CD4-positive, alpha-beta T cell treated with Interleukin-21 for 1 hour (primary cell): ENCODE results near the gene RIBC2.
"Not testable (repeated sequence)": the region's sequence is repeated elsewhere in the genome, so short reads cannot be mapped to it uniquely, and the experiment has no call there.

Source experiments
- DNase-seq: peaks from one replicate; pipeline ENCODE4 v3.0.0-alpha.2; 2020

Gene RIBC2

GRCh38 chr22:45413368-45414211, at the start of gene RIBC2, which contains the start of gene SMC1B:
Gene RIBC2 (plus strand): TSS chr22:45413693. CDS start chr22:45413887, 194 bp downstream.
Gene SMC1B (minus strand): TSS chr22:45413599. CDS start chr22:45413567, 32 bp downstream.
- peak; percentile 90 for DNase-seq

GRCh38 chr22:45366713-45367112, 46.8 kb upstream of the RIBC2 start:
- no peak for DNase-seq

- DNase-seq: not testable (repeated sequence)
Measured at GRCh38 chr22:45373592-45373991, 39.9 kb upstream of the RIBC2 start.

DNA sequence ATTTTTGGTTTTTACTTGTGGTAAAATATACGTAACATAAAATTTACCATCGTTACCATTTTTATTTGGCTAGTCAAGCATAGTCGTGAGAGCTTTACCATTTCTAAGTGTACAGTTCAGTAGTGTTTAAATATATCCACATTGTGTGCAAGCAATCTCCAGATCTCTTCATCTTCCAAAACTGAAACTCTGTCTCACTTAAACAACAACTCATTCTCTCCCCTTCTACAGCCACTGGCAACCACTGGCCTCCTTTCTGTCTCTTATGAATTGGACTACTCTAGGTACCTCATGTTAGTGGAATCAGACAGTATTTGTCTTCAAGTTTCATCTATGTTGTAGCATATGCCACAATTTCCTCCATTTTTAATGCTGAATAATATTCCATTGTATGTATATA, 37.5 kb upstream of the RIBC2 start:
- no peak for DNase-seq

- no peak for DNase-seq
Measured at GRCh38 chr22:45376703-45377102, 36.8 kb upstream of the RIBC2 start.

DNA sequence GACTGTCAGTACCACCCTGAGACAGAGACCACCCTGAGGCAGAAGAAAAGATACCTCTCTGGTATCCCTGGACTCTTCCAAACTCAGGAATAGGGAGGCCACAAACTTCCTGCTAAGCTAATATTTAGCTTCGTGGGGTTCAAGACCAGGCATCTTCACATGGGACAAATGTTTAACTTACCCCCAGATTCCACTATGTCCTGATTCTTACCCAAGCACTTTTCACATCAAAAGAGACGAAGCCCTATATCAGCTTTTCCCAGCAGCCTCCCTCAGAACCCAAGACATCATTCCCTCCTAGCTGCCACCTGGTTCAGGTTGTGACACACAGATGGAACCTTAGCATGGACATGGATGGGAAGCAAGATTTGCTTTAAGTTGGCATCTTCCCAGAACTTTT, 32.1 kb upstream of the RIBC2 start:
- no peak for DNase-seq

DNA sequence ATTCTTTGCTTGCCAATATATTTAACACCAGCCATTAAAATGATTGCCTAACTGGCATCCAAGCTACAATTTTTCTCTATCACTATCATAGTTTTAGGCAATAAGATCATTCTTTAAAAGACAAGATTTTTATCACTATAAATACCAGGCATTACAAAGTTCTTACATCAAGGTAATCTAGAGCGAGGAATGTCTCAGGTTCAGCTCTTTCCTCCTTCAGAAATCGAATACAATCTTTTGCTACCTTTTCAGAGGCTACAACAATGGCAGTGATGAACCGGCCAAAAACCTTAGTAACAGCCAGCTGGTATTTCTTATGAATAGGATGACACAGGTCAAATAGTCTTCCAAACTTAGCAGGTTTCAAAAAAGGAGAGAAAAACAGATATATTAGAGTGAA, 23.9 kb upstream of the RIBC2 start:
- no peak for DNase-seq

DNA sequence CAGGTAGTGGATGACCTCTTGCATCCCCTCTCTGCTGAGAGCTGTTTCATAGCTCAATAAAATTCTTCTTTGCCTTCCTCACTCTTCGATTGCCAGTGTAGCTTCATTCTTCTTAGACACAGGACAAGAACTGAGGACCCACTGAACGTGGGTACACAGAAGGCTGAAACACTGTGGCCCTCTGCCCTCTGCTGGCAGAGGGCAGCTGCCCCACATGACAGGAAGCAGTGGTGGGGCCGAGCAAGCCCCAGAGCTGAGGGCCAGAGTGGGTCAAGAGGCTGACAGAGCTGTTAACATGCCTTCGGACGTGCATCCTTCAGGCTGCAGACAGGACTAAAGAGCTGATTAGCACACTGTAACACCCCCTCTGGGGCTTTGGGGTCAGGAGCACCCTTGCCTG, 15.7 kb upstream of the RIBC2 start:
- DNase-seq: peak; percentile 17

GRCh38 chr22:45398214-45398613, 15.3 kb upstream of the RIBC2 start:
- no peak for DNase-seq

- DNase-seq: no peak
Measured at GRCh38 chr22:45399712-45400445, 13.6 kb upstream of the RIBC2 start.

DNA sequence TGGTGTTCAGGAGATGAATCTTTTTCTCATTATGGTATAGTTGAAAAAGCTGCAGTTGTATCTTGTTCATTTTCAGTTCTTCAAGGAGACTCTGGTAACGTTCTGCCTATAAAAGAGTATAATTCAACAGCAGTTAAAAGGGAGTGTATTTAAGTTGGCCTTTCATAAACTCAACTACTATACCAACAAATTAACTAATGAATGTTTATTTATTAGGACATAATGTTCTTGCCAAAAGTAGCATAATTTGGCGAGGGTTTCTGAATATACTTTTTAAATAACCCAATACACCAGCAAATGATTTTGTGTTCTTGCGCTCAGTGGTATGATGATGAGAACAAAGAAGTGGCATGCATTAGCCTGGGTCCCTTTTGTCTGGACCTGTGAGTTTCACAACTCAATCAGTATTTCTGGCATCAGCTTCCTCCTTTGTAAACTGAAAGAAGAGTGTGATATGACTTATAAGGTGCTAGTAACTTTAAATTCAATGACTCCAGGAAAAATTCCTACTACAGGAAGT, 11.0 kb upstream of the RIBC2 start:
- DNase-seq: no peak

DNA sequence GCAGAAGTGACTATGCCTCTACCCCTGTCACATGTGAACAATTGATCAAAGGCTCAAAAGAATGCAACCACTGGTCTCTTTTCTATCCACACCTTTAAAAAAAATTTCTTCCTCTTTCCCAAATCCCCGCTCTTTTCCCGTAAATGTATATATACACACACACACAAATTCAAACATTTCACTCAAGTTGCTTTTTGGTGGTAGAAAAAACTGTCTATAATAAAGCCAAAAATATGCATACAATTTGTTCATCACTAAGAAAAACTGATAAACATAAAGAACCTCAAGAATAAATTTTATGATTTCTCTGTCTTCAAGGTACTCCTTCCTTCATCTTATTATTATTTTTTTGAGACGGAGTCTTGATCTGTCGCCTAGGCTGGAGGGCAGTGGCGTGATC, 5.7 kb upstream of the RIBC2 start:
- DNase-seq: no peak

- DNase-seq: no peak
Measured at GRCh38 chr22:45413013-45413367, 503 bp upstream of the RIBC2 start.

DNA sequence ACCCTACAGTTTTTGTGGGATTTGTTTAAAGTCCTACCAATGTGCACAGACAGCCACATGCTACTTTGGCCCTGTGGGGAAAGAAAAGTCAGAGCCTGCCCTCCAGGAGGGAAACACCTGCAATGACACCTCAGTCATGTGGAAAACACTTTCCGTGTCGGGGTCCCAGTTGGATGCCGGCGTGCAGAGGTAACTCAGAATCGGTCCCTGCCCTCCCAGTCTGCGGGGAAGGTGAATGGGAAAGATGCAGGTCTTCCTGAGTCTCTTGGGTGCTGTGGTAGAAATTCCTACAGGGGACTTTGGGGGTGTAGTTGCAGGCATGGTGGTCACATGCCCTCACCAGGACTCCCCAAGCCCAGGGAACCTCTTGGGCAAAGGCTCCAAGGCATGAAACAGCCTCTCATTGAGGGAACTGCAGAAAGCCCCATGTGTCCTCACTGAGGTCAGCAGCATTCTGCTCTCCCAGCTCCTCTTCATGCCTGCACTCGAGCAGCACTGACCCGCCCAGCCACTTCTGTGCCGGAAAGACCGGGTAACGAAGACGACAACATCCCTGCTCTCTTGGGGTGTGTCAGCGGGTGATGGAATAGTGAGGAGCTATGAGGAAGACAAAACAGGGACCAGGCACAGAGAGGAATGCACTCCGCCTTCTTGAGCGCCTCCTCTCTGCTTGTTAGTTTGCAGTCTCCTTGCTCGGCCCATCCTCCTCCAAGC, 4.7 kb downstream of the RIBC2 start:
- DNase-seq: no peak

DNA sequence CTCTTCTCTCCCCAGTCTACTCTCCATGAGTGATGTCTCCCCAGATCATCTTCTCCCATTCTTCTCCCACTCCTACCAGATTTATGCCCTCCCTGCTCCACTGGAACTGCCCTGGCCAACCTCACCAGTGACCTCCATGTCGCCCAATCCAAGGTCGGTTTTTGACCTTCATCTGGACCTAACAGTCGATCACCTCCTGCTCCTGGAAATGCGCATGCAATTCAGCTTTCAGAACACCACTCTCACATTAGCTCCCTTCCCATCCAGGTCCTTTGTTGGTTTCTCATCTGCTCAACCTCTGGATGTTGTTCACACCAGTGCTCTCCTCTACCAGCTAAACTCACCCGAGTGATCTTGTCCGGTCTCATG, 5.3 kb downstream of the RIBC2 start:
- DNase-seq: no peak

GRCh38 chr22:45420011-45420410, 6.5 kb downstream of the RIBC2 start:
- DNase-seq: no peak

DNA sequence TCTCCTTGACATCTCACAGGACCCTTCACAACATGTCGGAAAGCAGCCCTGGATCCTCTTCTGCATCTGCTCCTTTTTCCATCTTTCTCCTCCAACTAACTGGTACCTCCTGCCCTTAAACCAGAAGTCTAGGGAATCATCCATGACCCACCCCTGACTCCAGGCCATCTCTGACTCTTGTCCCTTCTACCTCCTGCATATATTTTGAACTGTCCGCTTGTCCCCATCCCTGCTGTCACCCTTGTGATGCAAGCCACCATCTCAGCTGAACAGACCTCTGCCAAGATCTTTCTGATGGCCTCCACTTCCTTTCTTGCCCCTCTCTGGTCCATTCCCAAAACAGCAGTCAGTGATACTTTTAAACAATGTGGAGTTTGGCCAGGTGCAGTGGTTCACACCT, 7.0 kb downstream of the RIBC2 start:
- no peak for DNase-seq

- no peak for DNase-seq
Measured at GRCh38 chr22:45421349-45422055, 8.0 kb downstream of the RIBC2 start.

DNA sequence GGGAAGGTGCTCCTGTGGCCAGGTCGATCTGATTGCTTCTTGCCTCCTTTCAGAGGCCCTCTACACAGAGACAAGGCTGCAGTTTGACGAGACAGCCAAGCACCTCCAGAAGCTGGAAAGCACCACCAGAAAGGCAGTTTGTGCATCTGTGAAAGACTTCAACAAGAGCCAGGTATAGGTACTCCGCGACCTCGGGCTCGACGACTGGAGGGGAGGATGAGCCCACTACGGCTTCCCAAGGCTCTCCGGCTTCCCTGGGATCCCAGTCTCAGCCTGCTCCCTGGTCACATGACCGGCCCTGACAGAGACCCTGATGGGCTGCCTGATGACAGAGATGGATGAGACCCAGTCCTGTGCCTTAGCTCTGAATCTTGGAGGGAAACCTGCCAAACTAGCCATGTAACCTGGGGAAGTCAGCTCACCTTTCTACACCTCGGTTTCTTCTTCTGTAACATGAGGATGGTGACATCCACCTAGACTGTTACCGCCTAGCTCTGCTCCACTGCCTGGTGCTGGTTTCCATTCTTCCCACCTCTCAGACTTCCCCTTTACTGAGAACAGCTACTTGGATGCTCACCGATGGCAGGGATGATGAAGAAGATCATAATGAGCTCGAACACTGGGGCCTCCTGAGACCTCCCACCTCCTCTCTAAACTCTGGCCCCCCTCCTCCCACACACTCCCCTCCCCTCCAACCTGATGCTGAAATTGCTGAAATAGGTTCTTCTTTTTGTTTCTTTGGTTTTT, 8.9 kb downstream of the RIBC2 start:
- no peak for DNase-seq

GRCh38 chr22:45423524-45423923, 10.0 kb downstream of the RIBC2 start:
- no peak for DNase-seq

DNA sequence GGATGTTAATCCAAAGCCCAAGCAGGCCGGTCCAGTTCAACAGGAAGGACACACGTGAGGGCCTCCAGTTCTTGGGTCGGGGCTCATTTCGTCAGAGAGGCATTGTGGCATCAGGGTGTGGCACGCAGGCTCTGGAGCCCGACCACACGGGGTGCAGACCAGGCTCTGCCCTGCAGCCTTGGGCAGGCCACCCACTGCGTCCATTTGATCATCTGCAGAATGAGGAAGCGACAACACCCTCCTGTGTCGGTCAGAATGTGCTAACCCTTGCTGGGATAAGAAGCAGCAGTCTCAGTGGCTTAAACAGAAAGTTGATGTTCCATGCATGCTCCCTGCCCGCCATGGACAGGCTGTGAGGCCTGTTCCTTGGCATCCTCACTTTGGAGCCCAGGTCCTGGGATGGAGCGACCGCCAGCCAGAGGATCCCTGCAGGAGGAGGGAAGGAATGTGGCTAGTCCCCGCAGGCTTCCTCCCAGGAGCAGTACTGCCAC, 10.8 kb downstream of the RIBC2 start:
- peak; percentile 12 for DNase-seq

DNA sequence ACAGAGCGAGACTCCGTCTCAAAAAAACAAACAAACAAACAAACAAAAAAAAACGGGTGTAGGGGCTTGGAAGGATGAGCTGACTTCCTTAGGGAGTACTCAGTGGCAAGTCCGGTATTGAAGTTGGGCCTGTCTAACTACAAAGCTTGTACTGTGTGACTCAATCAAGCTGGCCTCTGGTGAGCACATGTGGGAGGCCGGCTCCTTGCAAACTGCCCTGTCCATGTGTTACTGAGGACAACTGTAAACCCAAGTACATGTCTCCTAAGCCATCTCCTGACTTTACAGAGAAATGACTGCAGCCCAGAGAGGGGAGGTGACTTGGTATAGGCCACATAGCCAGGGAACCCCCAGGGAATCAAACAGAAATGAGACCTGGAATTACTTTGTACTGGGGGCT, 11.6 kb downstream of the RIBC2 start:
- no peak for DNase-seq
